ENCODE data around the gene GBX2. TPM values are rescaled to one million over a fixed set of nuclear protein-coding genes. Genes with fewer than 3 reads are reported as not detected.

Gene GBX2
- total RNA-seq, 2 donors from 2014 or later, result not detected

Small RNA genes lying within 50 kb of the gene (small RNA-seq; reads per million reads assigned to genes)
- gene RF00019 (not detected), gene RNU1-31P (not detected)

Other genes with a start within 250 kb of the GBX2 start
- gene ASB18, start 96.0 kb upstream of the GBX2 start, total RNA-seq, result not detected